H1 (cell line): ENCODE measurements around the gene BRMS1. TPM values are rescaled to one million over a fixed set of nuclear protein-coding genes. Genes with fewer than 3 reads are reported as not detected.
A peak's percentile ranks its signal among the peaks of the same experiment; 100 is the strongest.

ENCODE experiments used
- CTCF ChIA-PET: fragments of 300-600 bp; sonication (Branson Sonifier 250); formaldehyde crosslinking; loops from one replicate; lab custom pipeline; 2021; ENCODE audit not compliant: partially characterized antibody; lab: Charles Lee
- POLR2A ChIA-PET: fragments of 300-600 bp; sonication (Branson Sonifier 250); formaldehyde crosslinking; loops from one replicate; lab custom pipeline; 2021; ENCODE audit warnings: inconsistent platforms; ENCODE audit not compliant: partially characterized antibody; lab: Charles Lee
- DNase-seq, 2 experiments: peaks; one replicate each; pipeline versions ENCODE4 v3.0.0 to v3.0.0-alpha.2; 2010 to 2022; ENCODE audit warnings: low spot score in 2 of 2, low read depth in 1 of 2, mixed read lengths in 1 of 2
- FAIRE-seq: peaks from 2 replicates; lab custom pipeline; 2011; peaks lifted over from hg19 to GRCh38; lab: Jason Lieb, UNC
- H2AFZ ChIP-seq: 2 replicates; pipeline ENCODE4 v1.8.1; 2012; ENCODE audit warnings: low read length, inconsistent platforms
- H2AK5ac ChIP-seq: 2 replicates; pipeline ENCODE4 v1.6.1; 2013; ENCODE audit warnings: low read depth, low read length
- H2BK120ac ChIP-seq: replicated peaks from 2 replicates; pipeline ENCODE3; 2013; ENCODE audit warnings: low read depth, low read length, inconsistent platforms
- H2BK12ac ChIP-seq: 2 replicates; pipeline ENCODE4 v1.6.1; 2013; ENCODE audit warnings: low read depth, low read length
- H2BK15ac ChIP-seq: 2 replicates; pipeline ENCODE4 v1.6.1; 2013; ENCODE audit warnings: low read length
- H2BK20ac ChIP-seq: 2 replicates; pipeline ENCODE4 v1.6.1; 2013; ENCODE audit warnings: low read length
- H2BK5ac ChIP-seq: 2 replicates; pipeline ENCODE4 v1.6.1; 2013; ENCODE audit warnings: low read depth, low read length
- H3K14ac ChIP-seq: 2 replicates; pipeline ENCODE4 v1.6.1; 2013; ENCODE audit warnings: inconsistent platforms; ENCODE audit not compliant: insufficient read length
- H3K18ac ChIP-seq: 2 replicates; pipeline ENCODE4 v1.6.1; 2013; ENCODE audit warnings: low read length; ENCODE audit errors: extremely low read depth
- H3K23ac ChIP-seq: 2 replicates; pipeline ENCODE4 v1.6.1; 2013; ENCODE audit warnings: inconsistent platforms; ENCODE audit not compliant: insufficient read length
- H3K23me2 ChIP-seq: 2 replicates; pipeline ENCODE4 v1.6.1; 2013; ENCODE audit warnings: low read depth, low read length
- H3K27ac ChIP-seq: 2 replicates; pipeline ENCODE4 v1.6.1; 2011; ENCODE audit warnings: low read depth, low read length, inconsistent platforms
- H3K27me3 ChIP-seq, 4 experiments: replicated peaks in 1 of 4; 1 replicate in 1 of 4; 2 replicates in 3 of 4; pipeline versions ENCODE4 v1.6.1 to v1.8.1; 2011 to 2013; ENCODE audit warnings: low read length in 3 of 4, mild to moderate bottlenecking in 3 of 4, inconsistent platforms in 2 of 4, mixed read lengths in 2 of 4, moderate library complexity in 1 of 4; ENCODE audit not compliant: control insufficient read depth in 3 of 4, insufficient read depth in 3 of 4; ENCODE audit errors: extremely low read depth in 1 of 4
- H3K36me3 ChIP-seq, 4 experiments: 2 replicates each; pipeline versions ENCODE4 v1.6.1 to v1.8.1; 2011 to 2013; ENCODE audit warnings: mild to moderate bottlenecking in 4 of 4, low read length in 3 of 4, moderate library complexity in 2 of 4, control low read depth in 1 of 4, inconsistent platforms in 1 of 4; ENCODE audit not compliant: insufficient read depth in 4 of 4, control insufficient read depth in 2 of 4
- H3K4ac ChIP-seq: replicated peaks from 2 replicates; pipeline ENCODE3; 2013; ENCODE audit warnings: low read length, low read depth, mixed read lengths, inconsistent platforms; ENCODE audit not compliant: insufficient read length
- H3K4me1 ChIP-seq, 4 experiments: replicated peaks in 1 of 4; 1 replicate in 1 of 4; 2 replicates in 3 of 4; pipeline versions ENCODE4 v1.6.1 to v1.8.1; 2011 to 2013; ENCODE audit warnings: low read length in 3 of 4, inconsistent platforms in 2 of 4, mixed read lengths in 1 of 4; ENCODE audit not compliant: insufficient read depth in 4 of 4, control insufficient read depth in 3 of 4
- H3K4me2 ChIP-seq, 2 experiments: 2 replicates each; pipeline versions ENCODE4 v1.6.1 to v1.8.1; 2011 to 2013; ENCODE audit warnings: low read depth in 2 of 2, low read length in 2 of 2, control low read depth in 1 of 2, inconsistent platforms in 1 of 2, mild to moderate bottlenecking in 1 of 2; ENCODE audit not compliant: insufficient read depth in 1 of 2
- H3K4me3 ChIP-seq, 4 experiments: fragments of 200-600, 300-600 bp in 1 of 4; sonication (generic), shearing (Covaris generic), sonication (Bioruptor Twin) in 1 of 4; 2 replicates each; pipeline versions ENCODE4 v1.5.1 to v1.8.1; 2011 to 2016; ENCODE audit warnings: low read length in 4 of 4, low read depth in 3 of 4, control low read depth in 2 of 4, inconsistent platforms in 2 of 4, mild to moderate bottlenecking in 2 of 4, mixed read lengths in 1 of 4, moderate library complexity in 1 of 4; ENCODE audit not compliant: insufficient read depth in 2 of 4; ENCODE audit errors: extremely low read depth in 1 of 4
- H3K56ac ChIP-seq: replicated peaks from 2 replicates; pipeline ENCODE3; 2013; ENCODE audit warnings: low read depth, mild to moderate bottlenecking, mixed read lengths, low read length, inconsistent platforms; ENCODE audit not compliant: insufficient read length
- H3K79me1 ChIP-seq: 2 replicates; pipeline ENCODE4 v1.6.1; 2013; ENCODE audit warnings: low read depth, low read length, control low read depth
- H3K79me2 ChIP-seq, 2 experiments: 2 replicates each; pipeline versions ENCODE4 v1.6.1 to v1.8.1; 2012 to 2013; ENCODE audit warnings: low read length in 2 of 2, mild to moderate bottlenecking in 2 of 2, inconsistent platforms in 1 of 2; ENCODE audit not compliant: insufficient read depth in 2 of 2, control insufficient read depth in 1 of 2
- H3K9ac ChIP-seq, 4 experiments: replicated peaks in 1 of 4; 1 replicate in 1 of 4; 2 replicates in 3 of 4; pipeline versions ENCODE4 v1.6.1 to v1.8.1; 2011 to 2013; ENCODE audit warnings: low read depth in 3 of 4, low read length in 3 of 4, control low read depth in 2 of 4, mild to moderate bottlenecking in 2 of 4, moderate library complexity in 2 of 4, inconsistent platforms in 1 of 4; ENCODE audit errors: extremely low read depth in 1 of 4
- H3K9me3 ChIP-seq, 2 experiments: 2 replicates each; pipeline versions ENCODE4 v1.6.1 to v1.8.1; 2012 to 2013; ENCODE audit warnings: mild to moderate bottlenecking in 2 of 2, moderate library complexity in 2 of 2, control low read depth in 1 of 2, inconsistent platforms in 1 of 2, low read depth in 1 of 2, low read length in 1 of 2, mixed read lengths in 1 of 2; ENCODE audit not compliant: insufficient read depth in 2 of 2
- H4K20me1 ChIP-seq, 2 experiments: replicated peaks in 1 of 2; 2 replicates each; pipeline versions ENCODE3 to v1.8.1; 2011 to 2013; ENCODE audit warnings: inconsistent platforms in 2 of 2, low read length in 2 of 2, mild to moderate bottlenecking in 1 of 2; ENCODE audit not compliant: insufficient read depth in 2 of 2, control insufficient read depth in 1 of 2
- H4K5ac ChIP-seq: 2 replicates; pipeline ENCODE4 v1.6.1; 2013; ENCODE audit warnings: low read length, low read depth, mixed read lengths, inconsistent platforms; ENCODE audit not compliant: insufficient read length
- H4K8ac ChIP-seq: 2 replicates; pipeline ENCODE4 v1.8.0; 2013; ENCODE audit warnings: mild to moderate bottlenecking, moderate library complexity, low read length, inconsistent platforms; ENCODE audit not compliant: insufficient read depth; ENCODE audit errors: extremely low read depth
- H4K91ac ChIP-seq: replicated peaks from 2 replicates; pipeline ENCODE3; 2013; ENCODE audit warnings: low read length, mixed read lengths, inconsistent platforms; ENCODE audit not compliant: insufficient read length
- CREB1 ChIP-seq: IDR thresholded peaks from 2 replicates; pipeline ENCODE4 v1.6.1; 2012; ENCODE audit warnings: inconsistent platforms
- E2F6 ChIP-seq: IDR thresholded peaks from 2 replicates; pipeline ENCODE4 v1.6.1; 2012; ENCODE audit warnings: inconsistent platforms
- GABPA ChIP-seq: IDR thresholded peaks from 2 replicates; pipeline ENCODE4 v1.6.1; 2011; ENCODE audit warnings: mild to moderate bottlenecking, low read length, moderate library complexity, borderline replicate concordance; ENCODE audit not compliant: insufficient read depth
- MAX ChIP-seq: IDR thresholded peaks from 2 replicates; pipeline ENCODE4 v1.6.1; 2012; ENCODE audit warnings: inconsistent platforms
- RAD21 ChIP-seq, 2 experiments: IDR thresholded peaks in 1 of 2; conservative IDR thresholded peaks in 1 of 2; 2 replicates each; pipeline ENCODE4 v1.6.1; 2011; ENCODE audit warnings: low read depth in 2 of 2, low read length in 2 of 2, improper control_type of control experiment in 1 of 2, inconsistent platforms in 1 of 2, mild to moderate bottlenecking in 1 of 2, moderate library complexity in 1 of 2
- RXRA ChIP-seq: IDR thresholded peaks from 2 replicates; pipeline ENCODE4 v1.6.1; 2011; ENCODE audit warnings: low read depth, mild to moderate bottlenecking, low read length, moderate library complexity; ENCODE audit not compliant: insufficient read depth
- SIN3A ChIP-seq, 2 experiments: IDR thresholded peaks in 1 of 2; conservative IDR thresholded peaks in 1 of 2; 2 replicates each; pipeline ENCODE4 v1.6.1; 2011 to 2012; ENCODE audit warnings: low read length in 2 of 2, improper control_type of control experiment in 1 of 2, low read depth in 1 of 2, mild to moderate bottlenecking in 1 of 2
- TEAD4 ChIP-seq: IDR thresholded peaks from 2 replicates; pipeline ENCODE4 v1.6.1; 2012; ENCODE audit warnings: low read depth, low read length, inconsistent platforms, mixed read lengths
- WGBS, 2 experiments: shearing (Covaris generic) in 1 of 2; methylation state at CpG; one replicate each; pipeline versions ENCODE4 v1.1.6 to v1.1.7; 2013 to 2015; ENCODE audit warnings: low lambda C conversion rate in 2 of 2, mixed read lengths in 2 of 2, inconsistent platforms in 1 of 2, low coverage in 1 of 2, missing lambda C conversion rate in 1 of 2; ENCODE audit not compliant: insufficient replicate concordance in 2 of 2, insufficient coverage in 1 of 2, insufficient read length in 1 of 2; ENCODE audit errors: extremely low coverage in 1 of 2, missing lambda C conversion rate in 1 of 2; 5-methylcytosine and 5-hydroxymethylcytosine counted together
- polyA plus RNA-seq, 7 experiments: library from polyadenylated mRNA; depleted of rRNA in 3 of 7; stranded (reverse) in 5 of 7; unstranded in 2 of 7; fragments of >200 nt in 5 of 7; fragments of 200-250 nt in 2 of 7; gene quantifications; 1 replicate in 5 of 7; 2 replicates in 1 of 7; 4 replicates in 1 of 7; pipeline versions ENCODE4 v1.2.1 to v1.2.3, GENCODE V29; 2011 to 2013; ENCODE audit warnings: missing spikeins in 2 of 7, mixed read lengths in 2 of 7
- total RNA-seq: library from RNA; stranded (reverse); fragmentation: NEBNext Ultra II Directional; extraction: Animal tissue kit (Norgen Biotek cat#: 25700); gene quantifications from 2 replicates; pipeline ENCODE4 v1.2.1, GENCODE V29; 2021

The BRMS1 gene
- total and polyA plus RNA-seq, 2 of the 8 experiments (the other 6 are each of a cell fraction or from before 2014, with no cell fraction given): 39.2 to 46.1 TPM

DNA sequence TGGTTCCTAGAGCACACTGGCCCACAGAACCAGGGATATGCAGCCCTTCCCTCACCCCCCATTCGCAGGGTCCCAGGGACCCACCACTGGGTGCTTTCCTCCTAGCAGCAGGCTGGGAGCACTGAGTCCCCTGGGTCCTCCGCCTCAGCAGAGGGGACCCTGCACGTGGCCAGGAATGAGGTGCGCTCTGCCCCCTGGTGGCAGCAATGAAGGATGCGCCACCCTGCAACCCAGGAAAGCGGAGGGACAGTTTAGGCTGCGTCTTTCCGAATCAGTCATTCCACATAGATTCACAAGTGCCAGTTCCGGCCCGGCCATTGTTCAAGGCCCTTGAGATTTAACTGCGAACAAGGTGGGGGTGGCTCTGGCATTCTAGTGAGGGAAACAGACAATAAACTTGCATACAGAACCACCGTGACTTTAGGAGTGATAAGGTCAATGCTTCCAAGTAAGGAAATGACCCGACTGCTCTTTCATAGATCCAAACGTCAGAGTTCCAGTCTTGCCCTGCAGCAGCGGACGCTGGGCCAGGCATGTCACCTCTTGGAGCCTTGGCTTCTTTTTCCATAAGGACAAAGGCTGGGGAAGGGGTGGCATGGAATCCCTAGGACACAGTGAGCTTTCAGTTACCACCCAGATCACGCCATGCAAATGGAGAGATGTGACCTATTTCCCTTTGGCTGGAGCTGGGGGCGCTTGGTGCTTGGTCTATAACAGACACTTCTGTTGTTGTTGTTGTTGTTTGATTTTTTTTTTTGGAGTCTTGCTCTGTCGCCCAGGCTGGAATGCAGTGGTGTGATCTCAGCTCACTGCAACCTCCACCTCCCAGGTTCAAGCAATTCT, 16.4 kb downstream of the BRMS1 start:
- peaks cover 2% of the 10 kb centered on the region; the same call in 1 of the 2 replicates for H3K23me2 ChIP-seq
- peak overlapping the region; percentile 47 for H3K56ac ChIP-seq
- H2AK5ac ChIP-seq: peak overlapping the region; percentile 69; the same call in 1 of the 2 replicates
- no peaks in the 10 kb centered on the region for H3K79me1 ChIP-seq
- ChIA-PET CTCF (interaction anchor here (0.6 to 8.7 kb wide), 17 partner anchors 11 to 1195 kb away, joined by 3 to 242 read pairs (median 4); partner anchors contain the start of genes BRMS1 and CD248), POLR2A (interaction anchor here (1.8 to 8.5 kb wide), 4 partner anchors 12 to 32 kb away, joined by 6 to 61 read pairs (median 22); partner anchors contain the start of genes B4GAT1, BRMS1 and CD248)
- H2BK15ac ChIP-seq: peak overlapping the region; percentile 100
- H2AFZ ChIP-seq: peak overlapping the region; percentile 54
- DNase-seq: peak; percentile 76 to 94
- H3K23ac ChIP-seq: no peak overlapping the region
- no peaks in the 10 kb centered on the region for H3K9me3 ChIP-seq
- H3K9ac ChIP-seq: no peak overlapping the region
- H4K5ac ChIP-seq: peak overlapping the region; percentile 30
- H3K4me1 ChIP-seq: peaks cover 5 to 13% (median 8%) of the 10 kb centered on the region in 4 experiments; a peak in 6 of 7 replicates
- peaks cover 0 to 7% (median 5%) of the 10 kb centered on the region in 4 experiments; a peak in 2 of 7 replicates for H3K27me3 ChIP-seq
- peak overlapping the region; percentile 80 for H3K18ac ChIP-seq
- no peak overlapping the region for H3K27ac ChIP-seq
- H3K4ac ChIP-seq: no peak overlapping the region
- peak overlapping the region; percentile 86; the same call in 1 of the 2 replicates for H2BK5ac ChIP-seq
- H3K36me3 ChIP-seq: no peaks in the 10 kb centered on the region
- peak overlapping the region; percentile 80 for H2BK120ac ChIP-seq
- H4K20me1 ChIP-seq: no peaks in the 10 kb centered on the region
- H4K91ac ChIP-seq: peak overlapping the region; percentile 94
- H3K4me2 ChIP-seq: peak overlapping the region; percentile 4 to 64; a peak in 3 of 4 replicates
- H2BK12ac ChIP-seq: peak overlapping the region; percentile 99
- peak overlapping the region; percentile 63; the same call in 1 of the 2 replicates for H4K8ac ChIP-seq
- peak overlapping the region in 3 of 4 experiments; percentile 4 to 38 (median 11); a peak in 3 of 8 replicates for H3K4me3 ChIP-seq
- peak overlapping the region; percentile 74; the same call in 1 of the 2 replicates for H2BK20ac ChIP-seq
- H3K79me2 ChIP-seq: no peaks in the 10 kb centered on the region
- FAIRE-seq: peak; percentile 48
- H3K14ac ChIP-seq: no peak overlapping the region
- WGBS, 2 experiments: 20% methylated on average over 19 of the region's 19 CpGs; no CpG with 5 or more reads in 1 of the 2 experiments
- peak; percentile 98 for TF ChIP-seq TEAD4
- TF ChIP-seq RAD21 (IDR thresholded peaks at IDR 0.05 in 1 of 2, conservative IDR thresholded peaks at IDR 0.05 in 1 of 2; ENCODE audit: low read depth in 2 of 2, low read length in 2 of 2): peak; percentile 73 to 82
- no peak for TF ChIP-seq RXRA
- peak; percentile 29; the same call in 1 of the 2 replicates for TF ChIP-seq GABPA
- peak; percentile 99 for TF ChIP-seq MAX
- peak; percentile 91 for TF ChIP-seq E2F6
- TF ChIP-seq SIN3A (conservative IDR thresholded peaks at IDR 0.05 in 1 of 2, IDR thresholded peaks at IDR 0.05 in 1 of 2; ENCODE audit: low read depth in 1 of 2, low read length in 2 of 2): peak; percentile 59 to 71; a peak in 1 of 4 replicates
- peak; percentile 62; the same call in 1 of the 2 replicates for TF ChIP-seq CREB1
